Mammary epithelial cell (primary cell): Measurements from ENCODE around the gene CFAP20DC.

Experiments used
- CTCF ChIP-seq, 2 donors: IDR thresholded peaks in 1 of 2; conservative IDR thresholded peaks in 1 of 2; 2 replicates each; pipeline ENCODE4 v1.5.1; 2011 to 2012; ENCODE audit warnings: inconsistent platforms in 2 of 2, low read length in 2 of 2, mild to moderate bottlenecking in 2 of 2, control low read depth in 1 of 2, low read depth in 1 of 2; ENCODE audit not compliant: insufficient read depth in 1 of 2; ENCODE audit errors: extremely low read depth in 1 of 2
- EZH2 ChIP-seq: IDR thresholded peaks from 2 replicates; pipeline ENCODE4 v1.6.1; 2012; ENCODE audit warnings: low read length, inconsistent platforms, borderline replicate concordance

- TF ChIP-seq CTCF (conservative IDR thresholded peaks at IDR 0.05 in 1 of 2, IDR thresholded peaks at IDR 0.05 in 1 of 2; ENCODE audit: extremely low read depth in 1 of 2, insufficient read depth in 1 of 2, low read depth in 1 of 2, low read length in 2 of 2) (no peak), EZH2 (no peak)
Measured at GRCh38 chr3:58748024-58748423, 301.8 kb downstream of the CFAP20DC start.
